Activated T-helper 17 cell treated with anti-CD3 and anti-CD28 coated beads, Interleukin-2, amount 50 U/mL, for 72 hours (primary cell): ENCODE data around the gene MRPS23. TPM values are rescaled to one million over a fixed set of nuclear protein-coding genes. Genes with fewer than 3 reads are reported as not detected.
A peak's percentile ranks its signal among the peaks of the same experiment; 100 is the strongest.

Experiments
- ATAC-seq: fragments of 150-1000 bp; cut with Tn5 transposase; replicated peaks from 2 replicates; pipeline ENCODE4 v1.10.0; 2021; ENCODE audit warnings: mild to moderate bottlenecking, moderate library complexity
- H3K27ac Mint-ChIP-seq: one replicate; pipeline ENCODE4 v1.8.0; 2022; ENCODE audit warnings: mixed read lengths
- H3K27me3 Mint-ChIP-seq: one replicate; pipeline ENCODE4 v1.8.0; 2022; ENCODE audit warnings: mixed read lengths
- H3K36me3 Mint-ChIP-seq: one replicate; pipeline ENCODE4 v1.8.0; 2022; ENCODE audit warnings: low read depth, mild to moderate bottlenecking, mixed read lengths
- H3K4me1 Mint-ChIP-seq: one replicate; pipeline ENCODE4 v1.8.0; 2022; ENCODE audit warnings: mixed read lengths
- H3K4me3 Mint-ChIP-seq: one replicate; pipeline ENCODE4 v1.8.0; 2022; ENCODE audit warnings: mild to moderate bottlenecking, mixed read lengths
- H3K9me3 Mint-ChIP-seq: one replicate; pipeline ENCODE4 v1.8.0; 2022; ENCODE audit warnings: mixed read lengths
- total RNA-seq, 2 donors: library from RNA; stranded (reverse); gene quantifications; one replicate each; pipeline ENCODE4 v1.2.3, GENCODE V29; 2022

The MRPS23 gene
- total RNA-seq, 2 donors from 2014 or later, result 27.5 to 48.5 TPM

DNA sequence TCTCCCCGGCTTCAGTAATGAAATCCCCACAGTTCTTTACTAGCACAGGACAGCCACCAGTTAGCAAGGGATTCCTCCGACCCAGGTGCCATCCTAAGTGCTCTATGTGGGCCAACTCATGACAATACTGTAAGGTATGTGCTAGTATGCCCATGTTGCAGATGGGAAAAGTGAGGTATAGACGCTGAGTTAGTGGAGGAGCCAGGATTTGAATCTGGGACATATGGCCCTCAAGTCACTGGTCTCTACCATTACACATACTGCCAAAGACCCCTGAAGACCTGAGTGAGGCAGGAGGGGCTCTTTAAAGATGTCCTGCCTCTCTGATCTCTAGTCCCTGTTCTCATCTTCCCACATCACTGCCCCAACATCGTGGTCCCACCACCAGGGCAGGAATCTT is 36.2 kb upstream of the MRPS23 start:
- Mint-ChIP-seq H3K9me3 (no peaks in the 10 kb centered on the region), H3K27ac (no peak overlapping the region), H3K4me1 (no peaks in the 10 kb centered on the region), H3K27me3 (no peaks in the 10 kb centered on the region), H3K36me3 (no peaks in the 10 kb centered on the region), H3K4me3 (no peak overlapping the region)
- no peak for ATAC-seq

DNA sequence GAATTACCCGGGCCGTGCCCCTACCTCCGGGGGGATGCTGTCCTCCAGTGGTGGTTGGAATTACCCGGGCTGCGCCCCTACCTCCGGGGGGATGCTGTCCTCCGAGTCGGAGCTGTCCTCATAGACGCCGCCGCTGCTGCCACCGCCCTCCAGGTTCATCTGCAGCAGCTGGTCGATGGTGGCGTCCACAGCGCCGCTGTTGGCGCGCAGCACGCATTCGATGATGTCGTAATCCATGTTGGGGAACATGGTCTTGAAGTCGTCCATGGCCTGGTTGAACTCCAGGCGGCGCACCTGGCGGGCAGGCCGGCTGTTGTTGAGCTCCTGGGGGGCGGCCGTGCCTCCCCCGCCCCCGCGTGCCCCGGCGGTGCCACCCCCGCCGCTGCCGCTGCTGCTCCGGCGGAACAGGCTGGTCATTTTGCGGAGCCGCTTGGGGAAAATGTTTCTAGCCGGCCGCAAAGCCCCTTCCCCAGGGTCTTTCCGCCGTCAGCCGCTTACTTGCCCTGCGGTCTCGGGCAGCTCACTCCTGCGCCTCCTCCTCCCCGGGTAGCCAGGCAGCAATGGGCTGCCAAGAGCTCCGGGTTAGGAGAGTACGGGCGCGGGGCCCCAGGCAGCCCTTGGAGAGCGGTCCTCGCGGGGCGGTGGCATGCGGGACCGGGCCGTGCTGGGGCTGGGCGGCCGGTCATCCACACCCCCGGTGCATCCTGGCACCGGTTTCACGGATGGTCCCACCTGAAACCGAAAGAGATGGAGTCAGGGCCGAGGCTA is 35.5 kb upstream of the MRPS23 start:
- ATAC-seq, result no peak

DNA sequence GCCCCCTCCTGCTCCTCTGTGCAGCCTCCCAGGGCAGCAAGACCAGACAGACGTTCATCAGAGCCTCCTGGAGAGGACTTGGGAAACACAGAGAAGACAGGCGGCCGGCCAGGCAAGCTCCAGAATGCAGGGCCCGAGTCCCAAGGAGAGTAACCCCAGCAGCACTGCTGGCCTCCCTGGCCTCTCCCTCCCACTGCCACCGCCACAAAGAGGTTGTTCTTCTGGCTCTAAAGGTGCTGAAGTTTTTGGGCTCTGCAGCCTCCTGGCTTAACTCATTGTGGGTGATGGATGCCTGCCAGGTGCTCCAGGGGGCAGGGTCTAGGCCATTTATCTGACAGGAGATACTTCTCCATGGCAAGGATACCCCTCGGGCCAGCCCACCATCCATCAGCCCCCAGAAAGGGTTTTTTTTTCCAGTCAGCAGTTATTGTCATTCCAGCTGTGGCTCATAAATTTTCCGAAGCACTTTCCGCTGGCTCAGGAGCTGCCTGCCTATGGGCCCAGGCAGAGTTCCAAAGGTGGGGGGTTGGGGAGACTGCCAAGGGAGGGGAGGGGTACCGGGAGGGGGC is 32.0 kb upstream of the MRPS23 start:
- ATAC-seq, result no peak
- H3K9me3 Mint-ChIP-seq, result no peaks in the 10 kb centered on the region
- no peaks in the 10 kb centered on the region for H3K36me3 Mint-ChIP-seq
- no peak overlapping the region for H3K4me3 Mint-ChIP-seq
- no peaks in the 10 kb centered on the region for H3K27me3 Mint-ChIP-seq
- H3K27ac Mint-ChIP-seq, result no peak overlapping the region
- peaks cover 16% of the 10 kb centered on the region for H3K4me1 Mint-ChIP-seq

More for the DNA sequence above, 35.5 kb upstream of the MRPS23 start:
- no peaks in the 10 kb centered on the region for H3K36me3 Mint-ChIP-seq
- H3K9me3 Mint-ChIP-seq, result no peaks in the 10 kb centered on the region
- H3K27ac Mint-ChIP-seq, result no peak overlapping the region
- no peaks in the 10 kb centered on the region for H3K27me3 Mint-ChIP-seq
- H3K4me3 Mint-ChIP-seq, result no peak overlapping the region
- H3K4me1 Mint-ChIP-seq, result no peaks in the 10 kb centered on the region

DNA sequence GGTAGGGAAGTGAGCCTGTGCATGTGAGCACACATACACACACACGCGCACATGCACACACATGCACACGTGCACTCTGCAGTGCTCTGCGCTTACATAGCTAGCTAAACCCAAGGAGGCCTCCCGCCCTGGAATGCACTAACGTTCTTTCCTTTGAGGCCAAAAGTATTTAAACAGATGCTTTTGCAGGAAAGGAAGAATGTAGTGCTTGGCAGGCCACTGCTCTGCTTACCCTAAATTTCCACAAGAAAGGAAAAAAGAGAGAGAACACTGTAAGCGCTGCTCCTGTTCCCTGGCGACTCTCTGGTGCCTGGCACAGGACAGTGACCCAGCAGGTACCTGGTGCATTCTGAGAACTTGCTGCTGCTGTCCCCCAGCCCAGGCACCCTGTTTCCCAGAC is 31.3 kb upstream of the MRPS23 start:
- ATAC-seq, result no peak
- H3K36me3 Mint-ChIP-seq, result no peaks in the 10 kb centered on the region
- peaks cover 16% of the 10 kb centered on the region for H3K4me1 Mint-ChIP-seq
- no peak overlapping the region for H3K4me3 Mint-ChIP-seq
- no peaks in the 10 kb centered on the region for H3K9me3 Mint-ChIP-seq
- no peak overlapping the region for H3K27ac Mint-ChIP-seq
- H3K27me3 Mint-ChIP-seq, result peaks cover 4% of the 10 kb centered on the region

DNA sequence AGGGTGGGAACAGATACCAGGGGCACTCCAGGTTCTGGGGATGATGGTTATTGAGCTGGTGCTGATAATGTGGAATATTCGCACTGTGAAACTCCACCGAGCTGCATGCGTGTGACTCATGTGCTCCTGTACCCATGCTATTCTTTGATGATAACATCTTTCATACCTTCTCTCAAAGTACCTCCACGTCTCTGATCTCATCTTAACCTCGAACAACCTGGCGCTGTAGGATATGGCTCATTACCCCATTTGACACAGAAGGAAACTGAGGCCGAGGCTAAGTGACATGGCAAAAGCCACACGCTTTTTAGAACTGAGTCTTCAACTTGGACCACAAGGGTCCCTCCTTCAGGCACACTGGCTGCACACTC is 30.2 kb upstream of the MRPS23 start:
- Mint-ChIP-seq H3K4me1 (peaks cover 16% of the 10 kb centered on the region), H3K36me3 (no peaks in the 10 kb centered on the region), H3K4me3 (peak overlapping the region; percentile 51), H3K27ac (peak overlapping the region; percentile 33), H3K27me3 (peaks cover 8% of the 10 kb centered on the region), H3K9me3 (no peaks in the 10 kb centered on the region)
- ATAC-seq, result peak; percentile 89

DNA sequence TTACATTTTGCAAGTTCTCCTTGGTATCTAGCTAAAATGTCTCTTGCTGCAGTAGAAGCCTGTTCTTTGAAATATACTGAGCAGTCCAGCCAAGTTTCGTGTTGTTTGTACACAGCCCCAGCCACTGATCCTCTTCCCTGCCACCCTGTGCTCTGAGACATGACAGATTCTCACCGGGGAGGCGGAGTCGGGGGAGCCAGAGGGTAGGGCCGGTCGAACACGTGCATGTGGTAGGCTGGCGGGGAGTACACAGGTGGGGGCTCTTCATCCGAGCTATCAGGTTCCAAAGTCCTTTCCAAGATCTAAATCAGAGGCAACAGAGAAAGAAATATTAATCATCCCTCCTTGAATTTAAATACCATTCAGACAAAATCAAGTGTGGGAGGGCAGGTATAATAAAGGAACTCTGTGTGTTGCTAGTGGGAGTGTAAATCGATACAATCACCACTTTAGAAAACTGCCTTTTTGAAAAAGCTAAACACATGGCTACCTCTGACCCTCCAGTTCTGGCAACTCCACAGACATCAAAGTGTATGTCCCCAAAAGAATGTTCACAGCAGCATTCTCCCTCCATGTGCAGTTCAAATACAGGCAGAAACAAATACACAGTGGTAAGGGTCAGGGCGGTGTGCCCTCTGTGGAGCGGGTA is 29.7 kb upstream of the MRPS23 start:
- peaks cover 16% of the 10 kb centered on the region for H3K4me1 Mint-ChIP-seq
- peaks cover 8% of the 10 kb centered on the region for H3K27me3 Mint-ChIP-seq
- H3K9me3 Mint-ChIP-seq, result no peaks in the 10 kb centered on the region
- no peaks in the 10 kb centered on the region for H3K36me3 Mint-ChIP-seq
- ATAC-seq, result no peak
- H3K4me3 Mint-ChIP-seq, result peak overlapping the region; percentile 51
- H3K27ac Mint-ChIP-seq, result peak overlapping the region; percentile 33

DNA sequence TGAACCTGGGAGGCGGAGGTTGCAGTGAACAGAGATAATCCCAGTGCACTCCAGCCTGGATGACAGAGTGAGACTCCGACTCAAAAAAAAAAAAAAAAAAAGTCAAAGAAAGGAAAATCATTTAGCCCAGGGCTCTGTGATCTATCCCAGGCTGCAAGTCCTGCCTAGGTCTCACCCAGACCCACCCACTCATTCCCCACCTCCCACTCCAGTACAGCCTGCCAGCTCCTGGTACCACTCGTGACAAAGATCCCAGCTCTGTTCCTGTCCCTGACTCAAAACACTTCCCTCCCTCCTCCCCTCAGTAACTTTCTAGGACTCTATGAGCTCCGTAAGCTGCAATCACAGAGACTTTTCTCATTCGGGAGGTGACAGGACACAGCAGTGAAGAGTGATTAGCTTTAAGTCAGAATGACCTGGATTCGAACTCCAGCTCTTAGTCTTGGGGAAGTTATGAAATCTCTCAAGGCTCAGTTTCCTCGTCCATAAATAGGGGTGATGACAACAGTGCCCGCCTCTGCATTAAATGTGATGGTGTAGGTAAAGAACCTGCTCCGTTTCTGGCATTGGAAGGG is 28.0 kb upstream of the MRPS23 start:
- Mint-ChIP-seq H3K27ac (no peak overlapping the region), H3K4me3 (no peak overlapping the region), H3K4me1 (peaks cover 19% of the 10 kb centered on the region), H3K27me3 (peaks cover 14% of the 10 kb centered on the region), H3K36me3 (no peaks in the 10 kb centered on the region), H3K9me3 (no peaks in the 10 kb centered on the region)
- peak; percentile 58 for ATAC-seq

DNA sequence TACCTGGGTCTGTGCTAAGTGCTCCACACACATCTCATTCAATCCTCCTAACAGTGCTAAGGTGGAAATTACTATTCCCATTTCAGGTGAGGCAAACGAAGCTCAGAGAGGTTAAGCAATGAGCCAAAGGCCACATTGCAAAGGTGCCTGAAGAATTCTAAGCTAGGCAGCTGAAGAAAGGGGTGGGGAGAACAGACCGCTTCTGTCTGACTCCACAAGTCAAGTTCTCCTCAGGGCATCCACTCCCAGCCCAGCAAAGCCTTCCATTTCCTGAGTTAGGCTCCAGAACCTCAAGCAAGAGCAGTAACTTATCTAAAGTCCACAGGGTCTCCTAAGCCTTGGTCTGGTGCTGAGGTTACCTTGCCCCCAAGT is 27.0 kb upstream of the MRPS23 start:
- H3K27ac Mint-ChIP-seq, result no peak overlapping the region
- H3K27me3 Mint-ChIP-seq, result peaks cover 18% of the 10 kb centered on the region
- ATAC-seq, result no peak
- no peaks in the 10 kb centered on the region for H3K9me3 Mint-ChIP-seq
- peaks cover 19% of the 10 kb centered on the region for H3K4me1 Mint-ChIP-seq
- no peak overlapping the region for H3K4me3 Mint-ChIP-seq
- no peaks in the 10 kb centered on the region for H3K36me3 Mint-ChIP-seq

DNA sequence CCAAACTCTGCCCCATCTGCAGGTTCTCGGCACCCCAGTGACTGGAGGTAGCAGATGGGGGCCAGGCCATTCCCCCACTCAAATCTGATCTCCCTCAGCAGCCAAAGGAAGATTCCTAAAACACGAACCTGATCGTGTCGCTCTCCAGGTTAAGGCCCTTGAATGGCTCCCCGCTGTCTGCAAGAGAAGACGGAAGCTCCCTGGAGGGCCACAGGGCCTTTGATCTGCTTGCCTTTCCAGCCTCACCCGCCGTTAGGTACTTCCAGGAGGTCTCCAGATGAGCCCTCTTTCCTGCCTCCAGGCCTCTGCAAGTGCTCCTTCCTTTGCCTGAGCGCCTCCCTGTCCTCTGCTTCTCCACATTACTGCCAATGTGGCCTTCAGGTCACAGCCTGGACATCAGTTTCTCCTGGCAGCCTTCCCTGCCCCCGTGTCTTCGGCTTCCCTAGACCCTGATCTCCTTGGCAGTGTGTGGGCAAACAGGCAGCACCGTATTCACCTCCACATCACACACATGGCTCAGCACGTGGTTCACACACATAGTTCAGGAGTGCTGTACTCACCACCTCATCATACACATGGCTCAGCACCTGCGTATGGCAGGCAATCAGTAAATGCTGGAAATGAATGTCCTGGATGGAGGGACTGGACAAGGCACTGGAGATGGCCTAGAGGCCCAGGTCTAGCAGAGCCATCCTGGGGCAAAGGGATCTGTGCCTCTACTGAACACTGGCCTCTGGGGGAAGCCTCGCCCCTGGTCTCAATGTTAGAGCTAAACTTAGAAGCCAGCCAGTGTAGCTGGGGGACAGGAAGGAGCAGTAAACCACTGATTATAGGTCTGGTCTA is 26.4 kb upstream of the MRPS23 start:
- H3K4me1 Mint-ChIP-seq, result peaks cover 19% of the 10 kb centered on the region
- H3K27ac Mint-ChIP-seq, result no peak overlapping the region
- H3K27me3 Mint-ChIP-seq, result peaks cover 19% of the 10 kb centered on the region
- H3K9me3 Mint-ChIP-seq, result no peaks in the 10 kb centered on the region
- no peak for ATAC-seq
- H3K4me3 Mint-ChIP-seq, result no peak overlapping the region
- no peaks in the 10 kb centered on the region for H3K36me3 Mint-ChIP-seq

DNA sequence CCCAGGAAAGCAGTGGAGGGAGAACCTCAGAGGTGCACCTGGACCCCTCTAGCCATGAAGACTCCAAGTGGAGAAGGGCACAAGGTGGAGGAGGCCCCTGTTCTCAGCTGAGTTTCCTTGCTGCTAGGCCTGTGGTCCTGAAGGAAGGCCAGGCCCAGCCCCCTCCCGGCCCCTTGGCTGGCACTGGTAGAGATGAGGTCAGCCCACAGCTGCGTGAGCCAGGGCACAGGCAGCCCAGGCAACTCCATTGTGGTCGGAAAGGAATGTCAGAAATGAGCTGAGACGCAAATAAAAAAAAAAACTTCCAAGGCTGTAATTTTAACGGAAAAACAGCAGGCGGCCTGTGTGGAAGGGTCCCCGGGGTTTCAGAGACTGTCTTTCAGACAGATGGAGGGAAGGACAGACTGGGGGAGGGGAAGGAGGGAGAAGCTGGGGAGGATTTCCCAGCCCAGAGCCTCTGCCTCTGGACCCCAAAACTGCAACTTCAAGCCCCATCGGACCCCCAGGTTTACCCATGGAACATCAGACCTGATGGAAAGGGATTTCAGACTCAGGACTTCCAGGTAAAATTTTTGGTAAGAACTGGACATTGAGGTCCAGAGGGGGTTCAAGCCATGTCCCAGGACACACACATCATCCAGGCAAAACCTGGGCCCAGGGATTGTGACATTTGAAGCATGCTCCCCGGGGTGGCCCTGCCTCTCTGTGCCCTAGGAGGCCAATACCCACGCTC is 25.6 kb upstream of the MRPS23 start:
- no peak for ATAC-seq
- Mint-ChIP-seq H3K4me1 (peaks cover 19% of the 10 kb centered on the region), H3K36me3 (no peaks in the 10 kb centered on the region), H3K4me3 (no peak overlapping the region), H3K27ac (no peak overlapping the region), H3K27me3 (peaks cover 19% of the 10 kb centered on the region), H3K9me3 (no peaks in the 10 kb centered on the region)

DNA sequence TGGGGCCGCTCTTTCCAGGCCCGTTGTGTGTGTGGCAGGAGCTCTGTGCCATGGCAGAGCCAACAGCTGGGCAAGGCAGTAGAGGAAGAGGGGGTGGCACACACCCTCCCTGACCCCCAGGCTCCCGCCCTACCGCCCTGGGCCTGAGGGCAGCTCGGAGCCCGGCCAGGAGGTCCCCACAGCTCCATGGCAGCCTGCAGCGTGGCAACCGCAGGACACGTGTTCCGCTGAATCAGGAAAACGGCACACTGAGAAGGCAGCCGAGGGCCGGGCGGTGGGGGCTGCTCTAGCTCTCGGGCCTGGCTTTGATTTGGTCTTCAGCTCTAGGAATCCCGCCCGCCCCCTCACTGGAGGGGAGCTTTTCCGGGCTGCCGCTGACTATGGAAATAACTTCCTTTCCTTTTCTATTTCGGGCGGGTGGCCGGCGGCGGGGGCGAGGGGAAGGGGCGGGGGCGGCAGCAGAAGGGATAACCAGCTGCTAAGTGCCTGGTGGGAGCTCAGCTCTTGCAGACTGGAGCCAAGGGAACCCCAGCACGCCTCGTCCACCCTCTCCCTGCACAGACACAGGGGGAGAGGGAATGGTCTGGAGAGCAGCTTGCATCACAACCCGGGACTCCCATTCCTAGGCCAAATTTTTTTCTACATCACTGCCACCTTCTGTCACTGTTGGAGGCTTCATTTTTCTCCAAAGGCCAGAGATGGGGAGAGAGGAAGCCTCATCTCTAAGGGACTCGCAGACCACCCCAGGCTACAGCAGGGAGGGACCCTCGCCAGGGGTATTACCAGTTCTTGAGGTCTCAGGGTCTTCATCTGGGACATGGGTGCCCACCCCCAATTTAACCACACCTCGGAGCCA is 24.8 kb upstream of the MRPS23 start:
- no peak overlapping the region for H3K27ac Mint-ChIP-seq
- peaks cover 14% of the 10 kb centered on the region for H3K4me1 Mint-ChIP-seq
- peaks cover 23% of the 10 kb centered on the region for H3K27me3 Mint-ChIP-seq
- peak overlapping the region; percentile 32 for H3K4me3 Mint-ChIP-seq
- H3K36me3 Mint-ChIP-seq, result no peaks in the 10 kb centered on the region
- no peaks in the 10 kb centered on the region for H3K9me3 Mint-ChIP-seq
- ATAC-seq, result peak; percentile 42

DNA sequence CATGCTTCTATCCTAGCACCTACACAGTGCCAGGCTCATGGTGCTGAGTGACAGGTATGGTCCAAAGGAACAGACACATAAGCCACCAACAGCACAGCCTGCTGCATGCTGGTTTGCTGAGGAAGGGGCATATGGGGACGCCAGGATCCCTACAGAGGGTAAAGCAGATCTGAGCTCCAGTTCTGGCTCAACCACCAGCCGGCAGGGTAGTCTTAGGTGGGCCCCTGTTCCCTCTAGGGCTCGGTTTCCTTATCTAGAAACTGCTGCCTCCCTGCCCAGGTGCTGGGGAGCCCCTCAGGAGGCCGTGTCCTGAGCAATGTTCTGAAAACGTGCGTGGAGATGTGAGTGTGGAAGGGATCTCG is 24.2 kb upstream of the MRPS23 start:
- H3K27ac Mint-ChIP-seq, result no peak overlapping the region
- no peaks in the 10 kb centered on the region for H3K9me3 Mint-ChIP-seq
- H3K27me3 Mint-ChIP-seq, result peaks cover 23% of the 10 kb centered on the region
- H3K4me3 Mint-ChIP-seq, result peak overlapping the region; percentile 32
- ATAC-seq, result no peak
- H3K4me1 Mint-ChIP-seq, result peaks cover 9% of the 10 kb centered on the region
- no peaks in the 10 kb centered on the region for H3K36me3 Mint-ChIP-seq
